Measurements from ENCODE around the gene IFT172. TPM values are rescaled to one million over a fixed set of nuclear protein-coding genes. Genes with fewer than 3 reads are reported as not detected.
A peak's percentile ranks its signal among the peaks of the same experiment; 100 is the strongest.
"Not testable (repeated sequence)": the region's sequence is repeated elsewhere in the genome, so short reads cannot be mapped to it uniquely, and the experiment has no call there.

IFT172 gene
- total RNA-seq, 1 donor from 2014 or later = 20.3 TPM

- intact Hi-C loops (cut with DNase I) = no loop called here
- no peak for DNase-seq
- ATAC-seq (ENCODE audit: poor library complexity) = peak; percentile 66
Measured at GRCh38 chr2:27441958-27442919, 47.3 kb downstream of the IFT172 start, which contains the start of gene KRTCAP3. Gene KRTCAP3 (plus strand): TSS chr2:27442381. CDS start chr2:27442413, 32 bp downstream.

GRCh38 chr2:27441226-27441926 lies 48.2 kb downstream of the IFT172 start:
- ATAC-seq (ENCODE audit: poor library complexity) (peak; percentile 11), DNase-seq (no peak)
- intact Hi-C loops (cut with DNase I) = no loop called here

- no peak for ATAC-seq (ENCODE audit: poor library complexity)
- intact Hi-C loops (cut with DNase I) = no loop called here
- no peak for DNase-seq
Measured at GRCh38 chr2:27435628-27436027, 53.9 kb downstream of the IFT172 start.

GRCh38 chr2:27431395-27431794 lies 58.1 kb downstream of the IFT172 start:
- DNase-seq (no peak), ATAC-seq (ENCODE audit: poor library complexity) (no peak)
- intact Hi-C loops (cut with DNase I) = loop anchor here (5.0 kb wide), 1 partner anchor 56 kb away; the partner anchor contains the start of gene IFT172

- DNase-seq (peak; percentile 92), ATAC-seq (ENCODE audit: poor library complexity) (peak; percentile 93)
- intact Hi-C loops (cut with DNase I) = no loop called here
Measured at GRCh38 chr2:27428978-27429541, 60.5 kb downstream of the IFT172 start.

- intact Hi-C loops (cut with DNase I) = no loop called here
- DNase-seq = peak; percentile 96
- ATAC-seq (ENCODE audit: poor library complexity) = peak; percentile 98
Measured at GRCh38 chr2:27428213-27428977, 61.1 kb downstream of the IFT172 start, which contains the start of gene NRBP1. Gene NRBP1 (plus strand): TSS chr2:27428631. CDS start chr2:27433274, 4,643 bp downstream.

- ATAC-seq (ENCODE audit: poor library complexity) (no peak), DNase-seq (no peak)
- intact Hi-C loops (cut with DNase I) = no loop called here
Measured at GRCh38 chr2:27427863-27428212, 61.7 kb downstream of the IFT172 start.

- DNase-seq; ATAC-seq (ENCODE audit: poor library complexity); intact Hi-C loops (cut with DNase I): not testable (repeated sequence)
Measured at GRCh38 chr2:27425039-27425438, 64.5 kb downstream of the IFT172 start.

GRCh38 chr2:27422958-27423357 lies 66.6 kb downstream of the IFT172 start:
- DNase-seq (no peak), ATAC-seq (ENCODE audit: poor library complexity) (no peak)
- intact Hi-C loops (cut with DNase I) = no loop called here

- intact Hi-C loops (cut with DNase I) = no loop called here
- no peak for DNase-seq
- ATAC-seq (ENCODE audit: poor library complexity) = no peak
Measured at GRCh38 chr2:27421660-27422250, 67.8 kb downstream of the IFT172 start.

- ATAC-seq (ENCODE audit: poor library complexity) = no peak
- DNase-seq = no peak
- intact Hi-C loops (cut with DNase I) = no loop called here
Measured at GRCh38 chr2:27420996-27421395, 68.5 kb downstream of the IFT172 start.

GRCh38 chr2:27416151-27416550 lies 73.4 kb downstream of the IFT172 start:
- DNase-seq (no peak), ATAC-seq (ENCODE audit: poor library complexity) (no peak)
- intact Hi-C loops (cut with DNase I) = no loop called here

- ATAC-seq (ENCODE audit: poor library complexity) = no peak
Measured at GRCh38 chr2:27412419-27413152, 77.0 kb downstream of the IFT172 start.

GRCh38 chr2:27409321-27410073 lies 80.0 kb downstream of the IFT172 start, which contains the start of gene PPM1G:
Gene PPM1G (minus strand): TSS chr2:27409591. CDS start chr2:27409422, 169 bp downstream.
- ATAC-seq (ENCODE audit: poor library complexity) (peak; percentile 99), DNase-seq (peak; percentile 97)
- intact Hi-C loops (cut with DNase I) = no loop called here

More at GRCh38 chr2:27412419-27413152, 77.0 kb downstream of the IFT172 start:
- intact Hi-C loops (cut with DNase I) = no loop called here
- DNase-seq = no peak

GRCh38 chr2:27408601-27409320 lies 80.8 kb downstream of the IFT172 start:
- ATAC-seq (ENCODE audit: poor library complexity) (peak; percentile 41), DNase-seq (no peak)
- intact Hi-C loops (cut with DNase I) = no loop called here
